DND-41 (cell line): ENCODE results near the gene FAM9B.

ENCODE experiments used
- ATAC-seq: fragments of 200-7000 bp; cut with Tn5 transposase; 3 replicates; pipeline ENCODE4 v1.9.1; 2021; ENCODE audit warnings: low read depth; ENCODE audit not compliant: insufficient read depth
- DNase-seq: peaks from one replicate; pipeline ENCODE4 v3.0.0-alpha.2; 2020
- H2AFZ ChIP-seq: 2 replicates; pipeline ENCODE4 v1.6.0; 2012; ENCODE audit warnings: low read depth, low read length
- H3K27ac ChIP-seq: 2 replicates; pipeline ENCODE4 v1.5.1; 2012; ENCODE audit warnings: low read length, inconsistent platforms
- H3K27me3 ChIP-seq: fragments of 200-600 bp; sonication (generic); 2 replicates; pipeline ENCODE4 v1.6.0; 2012; ENCODE audit warnings: low read length, mild to moderate bottlenecking, inconsistent platforms; ENCODE audit not compliant: insufficient read depth, poor library complexity
- H3K36me3 ChIP-seq: 2 replicates; pipeline ENCODE4 v1.5.1; 2012; ENCODE audit warnings: low read length, inconsistent platforms; ENCODE audit not compliant: insufficient read depth
- H3K4me1 ChIP-seq: 2 replicates; pipeline ENCODE4 v1.5.1; 2012; ENCODE audit warnings: mild to moderate bottlenecking, low read length; ENCODE audit not compliant: insufficient read depth
- H3K4me2 ChIP-seq: 2 replicates; pipeline ENCODE4 v1.6.0; 2012; ENCODE audit warnings: mild to moderate bottlenecking, moderate library complexity, low read length, inconsistent platforms; ENCODE audit not compliant: insufficient read depth
- H3K4me3 ChIP-seq, 2 experiments: fragments of 200-600 bp in 1 of 2; shearing (Covaris generic) in 1 of 2; 2 replicates each; pipeline ENCODE4 v1.5.1; 2012 to 2016; ENCODE audit warnings: inconsistent platforms in 2 of 2, low read length in 2 of 2, mild to moderate bottlenecking in 2 of 2, low read depth in 1 of 2, moderate library complexity in 1 of 2
- H3K79me2 ChIP-seq: 2 replicates; pipeline ENCODE4 v1.6.0; 2012; ENCODE audit warnings: low read length, inconsistent platforms; ENCODE audit not compliant: insufficient read depth
- H3K9ac ChIP-seq: 2 replicates; pipeline ENCODE4 v1.6.0; 2012; ENCODE audit warnings: low read depth, mild to moderate bottlenecking, inconsistent platforms, low read length, moderate library complexity
- H3K9me3 ChIP-seq: 2 replicates; pipeline ENCODE4 v1.5.1; 2012; ENCODE audit warnings: low read length, moderate library complexity, mild to moderate bottlenecking, inconsistent platforms; ENCODE audit not compliant: insufficient read depth, severe bottlenecking
- H4K20me1 ChIP-seq: 2 replicates; pipeline ENCODE4 v1.6.0; 2012; ENCODE audit warnings: low read length; ENCODE audit not compliant: insufficient read depth
- CTCF ChIP-seq: IDR thresholded peaks from 2 replicates; pipeline ENCODE4 v1.5.1; 2012; ENCODE audit warnings: borderline replicate concordance, low read length, moderate library complexity, mild to moderate bottlenecking; ENCODE audit not compliant: poor library complexity, severe bottlenecking; ENCODE audit errors: extremely low read depth
- EZH2 ChIP-seq: IDR thresholded peaks from 3 replicates; pipeline ENCODE4 v1.6.1; 2012; ENCODE audit warnings: borderline replicate concordance, low read depth, mild to moderate bottlenecking, moderate library complexity, low read length, inconsistent platforms; ENCODE audit not compliant: severe bottlenecking

The FAM9B gene

DNA sequence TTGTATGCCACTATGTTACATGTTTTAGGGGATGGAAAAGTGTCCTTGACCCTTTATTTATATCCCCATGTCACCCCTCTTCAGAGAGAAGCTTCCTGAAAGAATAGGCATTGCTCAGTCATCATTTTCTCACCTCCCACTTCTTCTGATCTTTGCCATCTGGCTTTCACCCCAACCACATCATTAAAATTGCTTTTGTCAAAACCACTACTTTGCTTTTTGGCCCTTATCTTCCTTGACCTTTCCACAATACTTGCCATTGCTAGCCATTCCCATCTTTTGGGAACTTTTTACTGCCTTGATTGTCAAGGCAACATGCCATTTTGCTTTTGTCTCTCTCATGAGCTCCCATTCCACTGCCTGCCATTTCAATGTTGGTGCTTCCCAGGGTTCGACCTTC lies 14.9 kb upstream of the FAM9B start:
- DNase-seq (no peak), ATAC-seq (no peak)
- Histone ChIP-seq H2AFZ (no peak overlapping the region), H3K79me2 (no peaks in the 10 kb centered on the region), H4K20me1 (no peaks in the 10 kb centered on the region), H3K9ac (no peak overlapping the region), H3K9me3 (no peaks in the 10 kb centered on the region), H3K4me2 (no peak overlapping the region), H3K36me3 (no peaks in the 10 kb centered on the region), H3K27me3 (no peaks in the 10 kb centered on the region), H3K4me3 (no peak overlapping the region), H3K27ac (no peak overlapping the region), H3K4me1 (no peaks in the 10 kb centered on the region)
- TF ChIP-seq EZH2 (no peak), CTCF (no peak)

DNA sequence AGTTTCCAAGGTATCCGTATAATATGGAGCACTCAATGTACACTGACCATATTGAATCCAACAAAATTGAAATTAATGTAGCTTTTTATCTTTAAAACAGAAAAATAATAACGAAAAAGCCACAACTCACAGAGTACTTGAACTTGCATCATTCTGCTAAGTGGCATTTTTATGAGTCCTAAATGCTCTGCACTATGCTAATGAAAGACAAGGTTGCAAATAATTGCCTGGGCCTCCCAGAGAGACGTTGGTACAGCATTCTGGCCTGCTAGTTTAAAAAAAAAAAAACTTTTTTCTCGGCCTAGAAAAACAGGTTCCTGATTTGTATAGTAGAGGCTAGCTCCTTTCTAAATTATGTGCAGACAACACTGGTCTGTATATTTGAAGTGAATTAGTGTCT lies 4.3 kb upstream of the FAM9B start:
- no peaks in the 10 kb centered on the region for H3K4me1 ChIP-seq
- no peaks in the 10 kb centered on the region for H3K9me3 ChIP-seq
- TF ChIP-seq EZH2 (no peak), CTCF (no peak)
- no peak overlapping the region for H3K4me2 ChIP-seq
- no peaks in the 10 kb centered on the region for H3K27me3 ChIP-seq
- no peak overlapping the region for H2AFZ ChIP-seq
- no peaks in the 10 kb centered on the region for H3K79me2 ChIP-seq
- no peak overlapping the region for H3K27ac ChIP-seq
- H3K4me3 ChIP-seq: no peak overlapping the region
- ATAC-seq (no peak), DNase-seq (no peak)
- no peak overlapping the region for H3K9ac ChIP-seq
- no peaks in the 10 kb centered on the region for H4K20me1 ChIP-seq
- H3K36me3 ChIP-seq: no peaks in the 10 kb centered on the region

GRCh38 chrX:9037296-9037695 lies 3.4 kb upstream of the FAM9B start:
- Histone ChIP-seq H4K20me1 (no peaks in the 10 kb centered on the region), H3K4me1 (no peaks in the 10 kb centered on the region), H3K9ac (no peak overlapping the region), H3K36me3 (no peaks in the 10 kb centered on the region), H2AFZ (no peak overlapping the region; the same call in 1 of the 2 replicates), H3K9me3 (no peaks in the 10 kb centered on the region), H3K4me3 (no peak overlapping the region), H3K27me3 (no peaks in the 10 kb centered on the region), H3K4me2 (no peak overlapping the region), H3K79me2 (no peaks in the 10 kb centered on the region), H3K27ac (no peak overlapping the region)
- TF ChIP-seq CTCF: no peak
- no peak for TF ChIP-seq EZH2
- ATAC-seq: no peak
- DNase-seq: no peak

GRCh38 chrX:9033586-9033985 lies 341 bp downstream of the FAM9B start:
- no peaks in the 10 kb centered on the region for H3K27me3 ChIP-seq
- H2AFZ ChIP-seq: no peak overlapping the region
- ATAC-seq (no peak), DNase-seq (no peak)
- H4K20me1 ChIP-seq: no peaks in the 10 kb centered on the region
- H3K9me3 ChIP-seq: no peaks in the 10 kb centered on the region
- H3K4me1 ChIP-seq: no peaks in the 10 kb centered on the region
- TF ChIP-seq EZH2 (no peak), CTCF (no peak)
- H3K4me3 ChIP-seq: no peak overlapping the region
- no peaks in the 10 kb centered on the region for H3K36me3 ChIP-seq
- no peak overlapping the region for H3K4me2 ChIP-seq
- no peak overlapping the region for H3K27ac ChIP-seq
- H3K79me2 ChIP-seq: no peaks in the 10 kb centered on the region
- no peak overlapping the region for H3K9ac ChIP-seq
